ENCODE measurements around the gene SKIC2.
"Not testable (repeated sequence)": the region's sequence is repeated elsewhere in the genome, so short reads cannot be mapped to it uniquely, and the experiment has no call there.

GRCh38 chr6:32004864-32005537, 46.0 kb downstream of the SKIC2 start:
- not testable (repeated sequence) for TF ChIP-seq CTCF (IDR thresholded peaks at IDR 0.05; ENCODE audit: extremely low read depth in 1 of 2, insufficient read depth in 1 of 2, low read depth in 1 of 2, low read length in 2 of 2); POLR2AphosphoS5 (IDR thresholded peaks at IDR 0.05; ENCODE audit: insufficient read depth, low read depth, low read length); MYC (IDR thresholded peaks at IDR 0.05; ENCODE audit: low read depth, low read length); POLR2A (IDR thresholded peaks at IDR 0.05; ENCODE audit: low read depth, low read length); FOS (IDR thresholded peaks at IDR 0.05; ENCODE audit: borderline replicate concordance, insufficient read depth, low read length); EZH2 (IDR thresholded peaks at IDR 0.05; ENCODE audit: borderline replicate concordance, low read depth, low read length, severe bottlenecking); MAX (IDR thresholded peaks at IDR 0.05; ENCODE audit: insufficient read depth, insufficient read length)
